BE2C (cell line): ENCODE measurements around the gene SEMA3D.

ENCODE experiments used
- DNase-seq: peaks from one replicate; pipeline ENCODE4 v3.0.0-alpha.2; 2020
- H3K27me3 ChIP-seq: fragments of 250-450 bp; sonication (Bioruptor Pico); 2 replicates; pipeline ENCODE4 v1.5.1; 2020; ENCODE audit warnings: mild to moderate bottlenecking
- H3K36me3 ChIP-seq: fragments of 250-450 bp; sonication (Bioruptor Pico); 2 replicates; pipeline ENCODE4 v1.5.1; 2020; ENCODE audit warnings: mild to moderate bottlenecking
- H3K4me1 ChIP-seq: fragments of 250-450 bp; sonication (Bioruptor Pico); 2 replicates; pipeline ENCODE4 v1.5.1; 2020
- H3K4me3 ChIP-seq: 2 replicates; pipeline ENCODE4 v1.5.1; 2011; ENCODE audit warnings: low read depth, low read length
- H3K9me3 ChIP-seq: fragments of 250-450 bp; sonication (Bioruptor Pico); 2 replicates; pipeline ENCODE4 v1.5.1; 2020
- CTCF ChIP-seq: IDR thresholded peaks from 2 replicates; pipeline ENCODE4 v1.5.1; 2012; ENCODE audit warnings: mild to moderate bottlenecking, low read depth, low read length

Gene SEMA3D

GRCh38 chr7:85133560-85133959 is 53.3 kb downstream of the SEMA3D start:
- no peak for DNase-seq
- H3K4me1 ChIP-seq: no peaks in the 10 kb centered on the region; the same call in 1 of the 2 replicates
- no peak for TF ChIP-seq CTCF
- H3K4me3 ChIP-seq: no peak overlapping the region
- H3K9me3 ChIP-seq: no peaks in the 10 kb centered on the region
- H3K36me3 ChIP-seq: no peaks in the 10 kb centered on the region
- no peaks in the 10 kb centered on the region for H3K27me3 ChIP-seq

- no peaks in the 10 kb centered on the region for H3K36me3 ChIP-seq
- H3K9me3 ChIP-seq: no peaks in the 10 kb centered on the region
- TF ChIP-seq CTCF: no peak
- no peaks in the 10 kb centered on the region; the same call in 1 of the 2 replicates for H3K4me1 ChIP-seq
- DNase-seq: no peak
- no peaks in the 10 kb centered on the region for H3K27me3 ChIP-seq
- no peak overlapping the region for H3K4me3 ChIP-seq
Observed at GRCh38 chr7:85133006-85133405, 53.9 kb downstream of the SEMA3D start.

GRCh38 chr7:85130702-85131101 is 56.2 kb downstream of the SEMA3D start:
- no peak for TF ChIP-seq CTCF
- no peak for DNase-seq
- Histone ChIP-seq H3K4me1 (no peaks in the 10 kb centered on the region; the same call in 1 of the 2 replicates), H3K36me3 (no peaks in the 10 kb centered on the region), H3K9me3 (no peaks in the 10 kb centered on the region), H3K27me3 (no peaks in the 10 kb centered on the region), H3K4me3 (no peak overlapping the region)

- no peak overlapping the region for H3K4me3 ChIP-seq
- no peak for TF ChIP-seq CTCF
- H3K4me1 ChIP-seq: no peaks in the 10 kb centered on the region; the same call in 1 of the 2 replicates
- no peak for DNase-seq
- H3K36me3 ChIP-seq: no peaks in the 10 kb centered on the region
- no peaks in the 10 kb centered on the region for H3K9me3 ChIP-seq
- H3K27me3 ChIP-seq: no peaks in the 10 kb centered on the region
Observed at GRCh38 chr7:85126383-85126782, 60.5 kb downstream of the SEMA3D start.

GRCh38 chr7:85125651-85126131 is 61.2 kb downstream of the SEMA3D start:
- H3K4me1 ChIP-seq: no peaks in the 10 kb centered on the region; the same call in 1 of the 2 replicates
- no peak for TF ChIP-seq CTCF

GRCh38 chr7:85125176-85125575 is 61.7 kb downstream of the SEMA3D start:
- Histone ChIP-seq H3K9me3 (no peaks in the 10 kb centered on the region), H3K4me1 (no peaks in the 10 kb centered on the region; the same call in 1 of the 2 replicates), H3K27me3 (no peaks in the 10 kb centered on the region), H3K4me3 (no peak overlapping the region), H3K36me3 (no peaks in the 10 kb centered on the region)
- no peak for DNase-seq
- no peak for TF ChIP-seq CTCF

More at GRCh38 chr7:85125651-85126131, 61.2 kb downstream of the SEMA3D start:
- H3K27me3 ChIP-seq: no peaks in the 10 kb centered on the region
- H3K4me3 ChIP-seq: no peak overlapping the region
- DNase-seq: peak; percentile 9
- no peaks in the 10 kb centered on the region for H3K36me3 ChIP-seq
- H3K9me3 ChIP-seq: no peaks in the 10 kb centered on the region
